ENCODE data around the gene OR1D2. TPM values are rescaled to one million over a fixed set of nuclear protein-coding genes. Genes with fewer than 3 reads are reported as not detected.
"Not testable (repeated sequence)": the region's sequence is repeated elsewhere in the genome, so short reads cannot be mapped to it uniquely, and the experiment has no call there.

Gene OR1D2
- polyA plus RNA-seq, 1 of the 3 experiments (the other 2 are of a cell fraction), result not detected

DNA sequence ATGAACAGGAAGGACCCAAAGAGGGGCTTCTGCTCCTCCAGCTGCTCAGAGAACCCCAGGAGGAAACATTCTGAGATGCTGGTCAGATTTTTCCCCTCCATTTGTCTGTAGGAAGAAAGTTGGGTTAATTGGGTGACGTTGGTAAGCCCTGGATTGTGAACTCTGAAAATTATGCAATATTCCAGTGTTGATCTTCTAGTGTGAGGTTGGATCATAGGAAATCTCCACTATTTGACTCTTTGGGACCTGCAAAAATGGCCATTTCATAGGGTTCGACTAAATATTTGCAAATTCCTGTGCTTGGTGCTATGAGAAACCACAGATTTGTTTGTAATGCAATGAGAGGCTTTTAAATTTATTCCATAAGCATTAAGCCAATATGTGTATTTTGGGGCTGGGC is 23.2 kb upstream of the OR1D2 start, which contains the start of gene OR1G1:
TSS of gene OR1G1 (minus strand) at position 101 of the 400 bp plus-strand sequence. CDS start at position 101, 0 bp downstream.
- H4K20me1 ChIP-seq (ENCODE audit: insufficient read depth), result no peaks in the 10 kb centered on the region
- H3K9me2 ChIP-seq, result no peaks in the 10 kb centered on the region
- ChIA-PET CTCF (no interaction called here), POLR2A (no interaction called here)
- TF ChIP-seq RXRA (IDR thresholded peaks at IDR 0.05; ENCODE audit: borderline replicate concordance, low read depth) (no peak), TAF1 (IDR thresholded peaks at IDR 0.05; ENCODE audit: borderline replicate concordance, low read depth, low read length) (no peak), NRF1 (IDR thresholded peaks at IDR 0.05; ENCODE audit: low read depth, low read length) (no peak), EP300 (IDR thresholded peaks at IDR 0.05; ENCODE audit: borderline replicate concordance in 1 of 2, low read depth in 1 of 2, low read length in 1 of 2) (no peak), SMC3 (IDR thresholded peaks at IDR 0.05; ENCODE audit: low read depth, low read length) (no peak), YY1 (IDR thresholded peaks at IDR 0.05; ENCODE audit: low read depth) (no peak), JUND (IDR thresholded peaks at IDR 0.05) (no peak), RCOR1 (IDR thresholded peaks at IDR 0.05; ENCODE audit: low read length) (no peak), ELF1 (IDR thresholded peaks at IDR 0.05) (no peak), ZBTB33 (IDR thresholded peaks at IDR 0.05; ENCODE audit: borderline replicate concordance, low read depth) (no peak)
- no peak within 1 kb of the TSS for H3K4me2 ChIP-seq
- no peak within 1 kb of the TSS for H3K4me3 ChIP-seq (ENCODE audit: low read depth in 2 of 2, low read length in 1 of 2)
- no peak within 1 kb of the TSS for H3K27ac ChIP-seq (ENCODE audit: low read depth in 2 of 2, low read length in 1 of 2)
- no peak within 1 kb of the TSS for H3K9ac ChIP-seq
- H2AFZ ChIP-seq (ENCODE audit: low read depth), result no peak within 1 kb of the TSS
- H3K4me1 ChIP-seq (ENCODE audit: control insufficient read depth in 1 of 2, insufficient read depth in 2 of 2, low read depth in 1 of 2, low read length in 1 of 2), result no peaks in the 10 kb centered on the region
- peaks cover 13% of the 10 kb centered on the region; the same call in 1 of the 2 replicates for H3K27me3 ChIP-seq (ENCODE audit: insufficient read depth)
- no peaks in the 10 kb centered on the region for H3K36me3 ChIP-seq (replicated peaks in 1 of 2; ENCODE audit: control insufficient read depth in 1 of 2, insufficient read depth in 2 of 2, low read length in 1 of 2)
- H3F3A ChIP-seq (replicated peaks; ENCODE audit: insufficient read depth), result no peaks in the 10 kb centered on the region
- H3K79me2 ChIP-seq (ENCODE audit: insufficient read depth), result no peaks in the 10 kb centered on the region
- H3K9me3 ChIP-seq, result no peaks in the 10 kb centered on the region
- 3% methylated on average over 2 of the region's 2 CpGs for whole genome bisulfite sequencing (ENCODE audit: low lambda C conversion rate)
- no peak for DNase-seq

- CTCF ChIA-PET; H3K4me3 ChIP-seq (ENCODE audit: low read depth in 2 of 2, low read length in 1 of 2); H3K4me1 ChIP-seq (ENCODE audit: control insufficient read depth in 1 of 2, insufficient read depth in 2 of 2, low read depth in 1 of 2, low read length in 1 of 2); POLR2A ChIA-PET; H3K27ac ChIP-seq (ENCODE audit: low read depth in 2 of 2, low read length in 1 of 2); H3K9me2 ChIP-seq; H3K79me2 ChIP-seq (ENCODE audit: insufficient read depth); H3K36me3 ChIP-seq (replicated peaks in 1 of 2; ENCODE audit: control insufficient read depth in 1 of 2, insufficient read depth in 2 of 2, low read length in 1 of 2); H3F3A ChIP-seq (replicated peaks; ENCODE audit: insufficient read depth); H4K20me1 ChIP-seq (ENCODE audit: insufficient read depth); DNase-seq; H3K4me2 ChIP-seq; H3K27me3 ChIP-seq (ENCODE audit: insufficient read depth); H2AFZ ChIP-seq (ENCODE audit: low read depth); H3K9ac ChIP-seq; H3K9me3 ChIP-seq: not testable (repeated sequence)
- WGBS (ENCODE audit: low lambda C conversion rate), result 16% methylated on average over 4 of the region's 4 CpGs
Measured at GRCh38 chr17:3073850-3074249, 30.4 kb downstream of the OR1D2 start.

- H2AFZ ChIP-seq (ENCODE audit: low read depth); H3F3A ChIP-seq (replicated peaks; ENCODE audit: insufficient read depth); H3K9me3 ChIP-seq; H3K4me1 ChIP-seq (ENCODE audit: control insufficient read depth in 1 of 2, insufficient read depth in 2 of 2, low read depth in 1 of 2, low read length in 1 of 2); H3K27ac ChIP-seq (ENCODE audit: low read depth in 2 of 2, low read length in 1 of 2); POLR2A ChIA-PET; H4K20me1 ChIP-seq (ENCODE audit: insufficient read depth); H3K27me3 ChIP-seq (ENCODE audit: insufficient read depth); H3K79me2 ChIP-seq (ENCODE audit: insufficient read depth); H3K4me3 ChIP-seq (ENCODE audit: low read depth in 2 of 2, low read length in 1 of 2); DNase-seq; H3K4me2 ChIP-seq; H3K36me3 ChIP-seq (replicated peaks in 1 of 2; ENCODE audit: control insufficient read depth in 1 of 2, insufficient read depth in 2 of 2, low read length in 1 of 2); H3K9me2 ChIP-seq; H3K9ac ChIP-seq; CTCF ChIA-PET: not testable (repeated sequence)
- WGBS (ENCODE audit: low lambda C conversion rate), result 0% methylated on average over 1 of the region's 1 CpG
Measured at GRCh38 chr17:3065192-3065591, 39.0 kb downstream of the OR1D2 start.

GRCh38 chr17:3063507-3063906 is 40.7 kb downstream of the OR1D2 start, which contains the start of gene OR1D5:
TSS of gene OR1D5 (minus strand) at chr17:3063607. CDS start at chr17:3063607, 0 bp downstream.
- WGBS (ENCODE audit: low lambda C conversion rate), result 0% methylated on average over 1 of the region's 2 CpGs
- DNase-seq; H3K9me3 ChIP-seq; H3F3A ChIP-seq (replicated peaks; ENCODE audit: insufficient read depth); H3K4me1 ChIP-seq (ENCODE audit: control insufficient read depth in 1 of 2, insufficient read depth in 2 of 2, low read depth in 1 of 2, low read length in 1 of 2); H3K4me3 ChIP-seq (ENCODE audit: low read depth in 2 of 2, low read length in 1 of 2); CTCF ChIA-PET; H3K79me2 ChIP-seq (ENCODE audit: insufficient read depth); POLR2A ChIA-PET; H3K27me3 ChIP-seq (ENCODE audit: insufficient read depth); H4K20me1 ChIP-seq (ENCODE audit: insufficient read depth); H2AFZ ChIP-seq (ENCODE audit: low read depth); H3K36me3 ChIP-seq (replicated peaks in 1 of 2; ENCODE audit: control insufficient read depth in 1 of 2, insufficient read depth in 2 of 2, low read length in 1 of 2); H3K9me2 ChIP-seq; H3K27ac ChIP-seq (ENCODE audit: low read depth in 2 of 2, low read length in 1 of 2); H3K4me2 ChIP-seq; H3K9ac ChIP-seq: not testable (repeated sequence)

GRCh38 chr17:3062824-3063377 is 41.3 kb downstream of the OR1D2 start:
- H3K9me3 ChIP-seq; DNase-seq; H4K20me1 ChIP-seq (ENCODE audit: insufficient read depth); H3K4me3 ChIP-seq (ENCODE audit: low read depth in 2 of 2, low read length in 1 of 2); H3K27me3 ChIP-seq (ENCODE audit: insufficient read depth); H3K79me2 ChIP-seq (ENCODE audit: insufficient read depth); H3K4me1 ChIP-seq (ENCODE audit: control insufficient read depth in 1 of 2, insufficient read depth in 2 of 2, low read depth in 1 of 2, low read length in 1 of 2); H3K4me2 ChIP-seq; H3F3A ChIP-seq (replicated peaks; ENCODE audit: insufficient read depth); H3K27ac ChIP-seq (ENCODE audit: low read depth in 2 of 2, low read length in 1 of 2); CTCF ChIA-PET; H3K9ac ChIP-seq; H3K36me3 ChIP-seq (replicated peaks in 1 of 2; ENCODE audit: control insufficient read depth in 1 of 2, insufficient read depth in 2 of 2, low read length in 1 of 2); POLR2A ChIA-PET; H2AFZ ChIP-seq (ENCODE audit: low read depth); H3K9me2 ChIP-seq: not testable (repeated sequence)
- 4% methylated on average over 8 of the region's 8 CpGs for WGBS (ENCODE audit: low lambda C conversion rate)
